HG03342 (cell line): ENCODE measurements around the gene ADAMTS8.
A peak's percentile ranks its signal among the peaks of the same experiment; 100 is the strongest.
"Not testable (repeated sequence)": the region's sequence is repeated elsewhere in the genome, so short reads cannot be mapped to it uniquely, and the experiment has no call there.

Experiments
- ATAC-seq: cut with Tn5 transposase; IDR thresholded peaks from one replicate; pipeline ENCODE4 v1.9.1; 2021; ENCODE audit warnings: mild to moderate bottlenecking, moderate library complexity; ENCODE audit not compliant: unreplicated experiment

Gene ADAMTS8

GRCh38 chr11:130439876-130440275 is 11.5 kb upstream of the ADAMTS8 start:
- no peak for ATAC-seq

- ATAC-seq: no peak
These were observed 10.7 kb upstream of the ADAMTS8 start for GRCh38 chr11:130439160-130439519.

- ATAC-seq: not testable (repeated sequence)
These were observed 10.2 kb upstream of the ADAMTS8 start for GRCh38 chr11:130438401-130439159.

- ATAC-seq: no peak
These were observed 9.4 kb upstream of the ADAMTS8 start for GRCh38 chr11:130437848-130438247.

GRCh38 chr11:130436171-130436570 is 7.8 kb upstream of the ADAMTS8 start:
- ATAC-seq: no peak

GRCh38 chr11:130435671-130436070 is 7.3 kb upstream of the ADAMTS8 start:
- no peak for ATAC-seq

- ATAC-seq: peak; percentile 89
These were observed 6.3 kb upstream of the ADAMTS8 start for GRCh38 chr11:130434521-130435223.

- no peak for ATAC-seq
These were observed 4.9 kb upstream of the ADAMTS8 start for GRCh38 chr11:130433357-130433756.

- ATAC-seq: no peak
These were observed 3.4 kb upstream of the ADAMTS8 start for GRCh38 chr11:130431801-130432200.

- peak; percentile 55 for ATAC-seq
These were observed 2.9 kb upstream of the ADAMTS8 start for GRCh38 chr11:130431331-130431773.

GRCh38 chr11:130429983-130430382 is 1.6 kb upstream of the ADAMTS8 start:
- ATAC-seq: no peak

- ATAC-seq: no peak
These were observed 792 bp upstream of the ADAMTS8 start for GRCh38 chr11:130429120-130429681.

- ATAC-seq: no peak
These were observed 661 bp downstream of the ADAMTS8 start for GRCh38 chr11:130427581-130428315.

GRCh38 chr11:130426837-130427341 is 1.5 kb downstream of the ADAMTS8 start:
- no peak for ATAC-seq

- ATAC-seq: no peak
These were observed 2.1 kb downstream of the ADAMTS8 start for GRCh38 chr11:130426223-130426836.

GRCh38 chr11:130425156-130425555 is 3.3 kb downstream of the ADAMTS8 start:
- ATAC-seq: no peak

GRCh38 chr11:130424613-130425140 is 3.7 kb downstream of the ADAMTS8 start:
- no peak for ATAC-seq

- ATAC-seq: no peak
These were observed 4.8 kb downstream of the ADAMTS8 start for GRCh38 chr11:130423541-130424142.

GRCh38 chr11:130422251-130422995 is 6.0 kb downstream of the ADAMTS8 start:
- ATAC-seq: no peak
